NCI-H1092 (cell line): ENCODE results near the gene HEATR5A.
"Not testable (repeated sequence)": the region's sequence is repeated elsewhere in the genome, so short reads cannot be mapped to it uniquely, and the experiment has no call there.

Source experiments
- DNase-seq: peaks from one replicate; lab custom pipeline; 2025; lab: John Stamatoyannopoulos, UW

Gene HEATR5A

DNA sequence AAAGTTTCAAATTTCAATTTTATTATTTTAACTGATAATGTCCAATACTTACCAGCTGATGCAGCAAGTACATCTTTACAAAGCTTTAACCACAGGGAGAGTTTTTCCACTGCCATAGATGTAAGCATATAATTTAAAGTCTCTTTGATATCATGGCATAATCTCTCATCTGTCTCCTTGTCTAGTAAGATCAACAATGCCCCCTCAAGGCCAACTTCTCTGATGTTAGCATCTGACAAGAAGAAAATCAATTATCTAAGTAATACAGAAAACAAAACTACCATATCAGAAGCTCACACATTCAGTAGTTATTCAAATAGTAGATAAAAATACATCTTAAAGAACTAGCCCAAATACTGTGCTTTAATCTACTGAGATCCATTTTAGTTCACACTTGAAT, 94.2 kb downstream of the HEATR5A start:
- DNase-seq = no peak

DNA sequence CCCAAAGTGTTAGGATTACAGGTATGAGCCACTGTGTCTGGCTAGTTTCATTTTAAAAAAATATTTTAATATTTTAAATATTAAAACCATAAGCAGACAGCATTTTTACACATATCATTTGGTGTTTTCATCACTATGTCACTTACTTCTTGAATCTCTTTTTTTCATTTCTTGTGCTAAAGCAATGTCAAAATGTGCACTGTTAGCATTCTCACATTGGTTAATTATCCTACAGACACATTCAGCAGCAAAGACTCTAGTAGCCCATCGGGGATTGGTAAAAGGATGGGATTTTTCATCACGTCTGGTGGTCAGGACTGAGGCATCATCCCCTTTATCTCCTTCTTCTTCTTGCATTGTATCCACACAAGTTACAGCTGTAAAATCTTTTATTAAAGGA, 96.9 kb downstream of the HEATR5A start:
- DNase-seq = no peak

DNA sequence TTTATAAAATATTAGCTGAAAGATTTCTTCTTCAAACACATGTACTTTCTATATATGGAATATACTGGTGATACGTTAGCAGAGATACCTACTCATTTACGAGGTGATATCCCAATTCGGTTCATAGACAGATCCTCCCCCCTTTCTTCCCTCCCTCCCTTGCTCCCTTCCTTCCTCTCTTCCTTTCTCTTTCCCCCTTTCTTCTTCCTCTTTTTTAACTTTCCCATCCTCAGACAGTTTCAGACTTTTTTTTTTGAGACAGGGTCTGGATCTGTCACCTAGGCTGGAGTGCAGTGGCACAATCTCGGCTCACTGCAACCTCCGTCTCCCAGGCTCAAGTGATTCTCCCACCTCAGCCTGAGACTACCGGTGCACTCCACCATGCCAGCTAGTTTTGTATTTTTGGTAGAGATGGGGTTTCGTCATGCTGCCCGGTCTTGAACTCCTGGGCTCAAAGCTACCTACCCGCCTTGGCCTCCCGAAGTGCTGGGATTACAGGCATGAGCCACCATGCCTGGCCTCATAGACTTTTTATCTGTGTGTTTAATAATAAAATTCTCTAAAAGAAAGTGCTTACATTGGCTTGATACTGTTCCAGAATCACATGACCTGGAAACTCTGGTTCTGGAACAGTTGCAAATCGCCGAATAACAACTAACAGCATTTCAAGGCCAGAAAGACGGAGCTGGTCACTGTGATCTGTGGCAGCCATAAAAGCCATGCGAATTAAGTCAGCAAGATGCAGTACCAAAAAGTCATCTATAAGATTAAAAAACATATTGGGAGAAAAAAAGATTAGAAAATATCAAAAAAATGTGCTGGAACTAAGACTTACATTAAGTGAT, 99.2 kb downstream of the HEATR5A start:
- no peak for DNase-seq

DNA sequence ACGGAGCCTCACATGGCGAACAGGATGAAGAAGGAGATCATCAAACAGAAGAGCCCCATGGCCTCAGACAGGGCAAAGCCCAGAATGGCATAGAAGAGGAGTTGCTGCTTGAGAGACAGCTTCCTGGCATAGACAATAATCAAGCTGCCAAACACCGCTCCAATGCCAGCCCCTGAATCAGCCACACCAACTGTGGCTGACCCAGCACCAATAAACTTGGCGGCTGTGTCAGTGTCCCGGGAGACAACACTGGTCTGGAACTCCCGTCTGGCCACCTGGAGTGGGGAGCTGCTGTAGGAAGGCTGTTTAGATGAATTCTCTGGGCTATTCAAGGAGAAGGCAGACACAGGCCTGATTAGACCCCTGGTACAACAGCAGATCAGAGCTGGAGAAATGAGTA, 100.1 kb downstream of the HEATR5A start:
- no peak for DNase-seq

DNA sequence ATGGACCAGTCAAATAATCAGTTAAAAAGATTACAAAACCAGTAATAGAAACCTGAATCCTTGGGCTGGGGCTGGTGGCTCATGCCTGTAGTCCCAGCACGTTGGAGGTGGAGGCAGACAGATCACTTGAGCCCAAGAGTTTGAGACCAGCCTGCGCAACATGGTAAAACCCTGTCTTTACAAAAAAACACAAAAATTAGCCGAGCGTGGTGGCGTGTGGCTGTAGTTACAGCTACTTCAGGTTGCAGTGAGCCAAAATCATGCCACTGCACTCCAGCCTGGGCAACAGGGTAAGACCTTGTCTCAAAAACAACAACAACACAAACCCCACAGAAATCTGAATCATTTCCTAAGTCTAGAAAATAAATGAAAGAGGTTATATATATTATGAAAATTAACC, 100.6 kb downstream of the HEATR5A start:
- no peak for DNase-seq

DNA sequence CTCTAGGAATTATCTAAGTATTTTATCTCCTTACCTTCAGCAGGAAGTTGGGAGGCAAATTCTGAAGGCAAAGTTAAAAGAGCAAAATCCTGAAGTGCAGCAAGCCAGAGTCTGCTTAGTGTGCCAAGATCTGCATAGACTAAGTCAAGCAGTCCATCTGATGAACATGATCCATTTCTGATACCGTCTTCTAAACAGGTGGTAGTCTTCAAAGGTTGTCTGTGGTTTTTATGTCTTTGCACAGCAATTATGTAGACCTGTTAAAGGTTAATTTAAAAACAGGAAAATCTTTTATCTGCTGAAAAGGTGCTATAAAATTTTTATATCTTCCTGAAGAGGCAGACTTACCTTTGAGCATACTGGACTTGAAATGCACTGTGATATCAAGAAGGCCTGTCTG, 107.4 kb downstream of the HEATR5A start:
- DNase-seq = no peak

DNA sequence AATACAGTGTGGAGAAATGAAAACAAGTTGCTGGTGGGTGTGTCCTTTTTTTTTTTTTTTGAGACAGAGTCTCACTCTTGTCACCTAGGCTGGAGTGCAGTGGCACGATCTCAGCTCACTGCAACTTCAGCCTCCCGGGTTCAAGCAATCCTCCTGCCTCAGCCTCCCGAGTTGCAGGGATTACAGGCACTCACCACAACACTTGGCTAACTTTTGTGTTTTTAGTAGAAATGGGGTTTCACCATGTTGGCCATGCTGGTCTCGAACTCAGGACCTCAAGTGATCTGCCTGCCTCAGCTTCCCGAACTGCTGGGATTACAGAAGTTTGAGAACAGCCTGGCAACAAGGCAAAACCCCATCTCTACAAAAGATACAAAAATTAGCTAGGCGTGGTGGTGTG, 108.0 kb downstream of the HEATR5A start:
- DNase-seq = not testable (repeated sequence)

DNA sequence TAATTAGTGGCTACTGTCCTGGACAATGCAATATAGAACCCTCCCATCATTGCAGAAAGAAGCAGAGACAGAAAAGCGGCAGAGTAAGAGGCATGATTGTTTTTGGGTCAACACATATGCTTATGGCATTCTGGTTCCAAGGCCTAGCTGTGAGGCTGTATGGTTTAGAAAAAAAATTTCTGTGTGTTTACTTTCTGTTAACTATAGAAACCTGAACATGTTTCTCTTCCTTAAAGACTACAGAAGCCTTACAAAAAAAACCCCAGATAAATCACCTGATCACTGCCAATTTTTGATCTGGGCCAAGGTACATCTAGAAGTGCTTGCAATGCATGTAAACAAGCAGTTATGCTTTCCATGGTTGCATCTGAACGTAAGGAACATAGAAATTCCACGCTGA, 112.7 kb downstream of the HEATR5A start:
- no peak for DNase-seq

DNA sequence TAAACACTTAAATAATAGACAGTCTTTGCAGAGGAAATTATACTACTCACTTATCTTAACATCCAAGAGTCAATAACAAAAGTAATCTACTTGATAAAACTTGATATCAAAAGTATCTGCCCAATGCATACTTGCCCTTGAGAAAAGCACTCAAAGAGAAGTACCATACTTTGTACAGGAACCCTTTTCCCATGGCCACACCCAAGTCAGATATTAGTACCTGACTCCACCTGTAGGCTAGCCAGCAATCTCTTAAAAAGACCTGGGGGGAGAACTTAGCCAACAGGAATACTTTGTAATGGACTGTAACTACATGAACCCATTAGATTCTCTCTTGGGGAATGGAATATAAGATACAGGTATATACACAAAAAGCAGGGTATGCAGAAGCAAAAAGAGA, 113.2 kb downstream of the HEATR5A start:
- DNase-seq = no peak

DNA sequence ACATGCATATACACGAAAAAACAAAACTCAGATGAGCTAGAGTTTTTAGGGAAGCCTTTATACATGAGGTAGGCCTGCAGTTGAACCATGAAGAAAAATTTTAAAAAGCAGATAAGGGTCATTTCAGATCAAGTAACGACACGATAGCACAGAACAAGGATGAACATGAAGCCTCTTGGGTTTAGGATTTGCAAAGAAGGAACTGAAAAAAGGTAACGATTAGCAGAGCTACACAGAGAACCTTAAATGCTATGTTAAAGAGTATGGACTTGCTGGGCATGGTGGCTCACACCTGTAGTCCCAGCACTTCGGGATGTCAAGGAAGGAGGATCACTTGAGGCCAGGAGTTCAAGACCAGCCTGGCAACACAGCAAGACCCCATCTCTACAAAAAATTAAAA, 116.7 kb downstream of the HEATR5A start:
- DNase-seq = no peak

DNA sequence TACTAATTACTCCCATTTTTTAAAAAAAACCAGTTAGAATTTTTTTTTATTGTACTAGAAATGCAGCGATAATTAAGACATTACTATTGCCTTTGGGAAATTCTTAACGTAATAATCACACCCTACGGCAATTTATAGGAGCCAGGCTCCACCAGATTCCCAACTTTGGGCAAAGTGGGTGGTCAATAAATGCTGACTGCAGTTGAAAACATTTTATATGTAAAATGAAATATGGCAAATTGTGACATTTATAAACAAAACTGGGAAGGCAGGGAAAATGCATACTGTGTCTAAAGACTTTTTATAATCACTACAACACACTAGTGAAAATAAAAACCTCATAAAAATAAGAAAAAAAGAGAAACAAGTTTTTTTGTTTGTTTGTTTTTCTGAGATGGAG, 119.5 kb downstream of the HEATR5A start:
- DNase-seq = no peak

DNA sequence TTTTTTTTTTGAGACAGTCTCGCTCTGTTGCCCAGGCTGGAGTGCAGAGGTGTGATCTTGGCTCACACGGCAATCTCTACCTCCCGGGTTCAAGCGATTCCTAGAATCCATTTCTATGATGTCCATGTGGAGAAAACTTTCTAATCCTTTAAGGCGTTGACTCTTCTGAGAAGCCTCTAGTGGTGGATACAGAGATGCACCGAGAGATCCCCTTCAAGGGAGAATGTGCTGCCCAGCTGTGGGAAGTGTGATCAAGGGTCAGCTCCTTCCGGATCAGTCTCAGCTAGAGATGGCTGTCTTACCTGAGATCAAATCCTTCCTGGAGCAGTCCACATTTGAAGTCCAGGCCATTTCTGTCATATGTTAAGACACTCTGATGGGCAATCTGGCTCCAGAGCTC, 120.1 kb downstream of the HEATR5A start:
- DNase-seq = no peak

DNA sequence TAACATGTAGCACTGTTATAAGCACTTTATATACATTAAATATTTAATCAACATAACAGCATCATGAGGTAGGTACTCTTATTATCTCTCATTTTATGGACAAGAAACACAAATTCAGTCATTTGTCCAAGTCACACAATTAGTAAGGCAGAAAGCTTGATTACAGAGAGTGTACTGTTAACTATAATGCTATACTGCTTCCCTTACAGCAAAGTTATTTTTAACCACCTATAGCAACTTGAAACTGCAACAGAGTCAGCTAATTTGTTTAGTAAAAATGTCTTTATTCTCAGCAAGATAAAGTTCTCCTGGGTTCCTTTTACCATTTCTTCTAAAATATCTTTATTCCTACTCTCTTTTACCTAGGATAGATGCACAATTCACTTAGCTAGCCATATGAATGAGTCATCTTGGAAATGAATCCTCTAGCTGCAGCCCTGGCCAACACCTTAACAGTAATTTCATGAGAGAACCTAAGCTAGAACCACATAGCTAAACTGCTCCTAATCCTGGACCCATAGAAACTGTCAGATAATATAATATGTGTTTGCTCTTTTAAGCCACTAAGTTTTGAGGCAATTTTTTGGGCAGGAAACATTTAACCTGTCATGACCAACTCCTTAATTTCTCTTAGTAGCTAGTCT, 122.5 kb downstream of the HEATR5A start:
- DNase-seq = no peak

DNA sequence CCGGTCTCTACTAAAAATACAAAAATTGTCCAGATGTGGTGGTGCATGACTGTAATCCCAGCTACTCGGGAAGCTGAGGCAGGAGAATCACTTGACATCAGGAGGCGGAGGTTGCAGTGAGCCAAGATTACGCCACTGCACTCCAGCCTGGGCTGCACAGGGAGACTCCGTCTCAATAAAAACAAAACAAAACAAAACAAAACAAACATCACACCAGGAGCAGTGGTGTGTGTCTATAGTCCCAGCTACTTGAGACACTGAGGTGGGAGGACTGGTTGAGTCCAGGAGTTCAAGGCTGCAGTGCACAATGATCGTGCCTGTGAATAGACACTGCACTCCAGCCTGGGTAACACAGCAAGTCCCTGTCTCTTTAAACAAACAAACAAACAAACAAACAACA, 123.2 kb downstream of the HEATR5A start:
- no peak for DNase-seq

DNA sequence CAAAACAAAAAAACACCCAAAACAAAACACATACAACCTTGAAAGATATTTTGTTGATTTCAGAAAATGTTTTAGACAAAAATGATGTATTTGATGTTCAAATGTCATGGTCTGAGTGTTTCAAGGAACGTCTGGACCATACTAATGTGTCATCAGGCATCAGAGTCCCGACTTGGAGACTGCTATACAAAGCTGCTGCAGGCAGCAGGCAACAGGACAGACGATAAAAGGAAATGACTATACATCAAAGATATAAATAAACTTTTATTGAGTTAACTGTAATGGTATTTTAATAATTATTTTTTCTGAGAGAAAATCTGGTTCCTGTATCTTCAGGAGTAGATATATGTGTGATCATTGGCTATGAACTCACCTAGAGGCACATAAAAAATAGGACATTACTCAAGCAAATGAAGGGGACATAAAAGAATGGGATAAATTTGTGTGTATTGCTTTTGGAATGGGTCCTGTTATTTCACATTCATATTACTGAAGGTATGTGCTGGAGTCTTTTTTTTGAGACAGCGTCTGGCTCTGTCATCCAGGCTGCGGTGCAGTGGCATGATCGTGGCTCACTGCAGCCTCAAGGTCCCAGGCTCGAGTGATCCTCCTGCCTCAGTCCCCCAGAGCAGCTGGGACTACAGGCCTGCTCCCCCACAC, 125.5 kb downstream of the HEATR5A start:
- DNase-seq = no peak

DNA sequence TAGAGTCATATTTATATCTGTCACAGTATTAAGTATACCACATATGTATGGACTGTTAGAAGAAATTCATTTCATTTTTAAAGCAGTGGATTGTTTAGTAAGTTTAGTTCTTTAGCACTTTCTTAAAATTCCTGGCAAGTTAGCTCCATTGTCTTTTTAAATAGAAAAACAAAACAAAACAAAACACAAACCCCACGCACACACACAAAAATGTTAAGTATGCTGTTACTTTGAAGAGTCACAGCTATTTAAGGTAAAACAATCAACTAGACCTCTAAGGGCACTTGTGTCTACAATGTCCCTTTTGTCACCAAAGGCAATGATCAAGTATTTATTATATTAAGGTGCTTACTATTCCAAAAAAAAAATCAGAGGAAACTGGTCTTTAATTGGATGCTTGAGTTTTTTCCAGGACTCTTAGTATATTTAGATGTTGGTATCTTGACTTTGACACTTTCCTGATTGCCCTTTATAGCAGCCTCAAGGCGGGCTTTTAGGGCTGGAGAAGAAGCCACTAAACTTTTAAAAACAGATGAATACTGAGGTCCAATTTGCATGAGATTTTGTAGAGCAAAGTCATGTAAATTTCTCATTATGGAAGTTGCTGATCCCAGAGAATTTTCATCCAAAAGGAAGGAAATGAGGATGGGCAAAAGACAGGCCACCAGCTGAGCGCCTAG, 127.3 kb downstream of the HEATR5A start:
- no peak for DNase-seq

DNA sequence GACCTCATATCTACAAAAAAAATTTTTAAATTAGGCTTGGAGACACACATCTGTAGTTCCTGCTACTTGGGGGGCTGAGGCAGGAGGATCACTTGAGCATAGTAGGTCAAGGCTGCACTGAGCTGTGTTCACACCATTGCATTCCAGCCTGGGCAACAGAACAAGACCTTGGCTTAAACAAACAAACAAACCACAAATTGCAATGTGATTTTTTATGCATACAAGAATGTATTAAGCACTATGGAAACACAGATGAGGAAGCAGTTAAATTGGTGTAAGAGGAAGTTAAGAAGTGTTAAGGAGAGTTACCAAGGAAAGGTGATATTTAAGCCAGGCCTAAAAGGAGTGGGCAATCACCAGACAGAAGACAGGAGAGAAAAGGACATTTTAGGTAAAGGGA, 129.1 kb downstream of the HEATR5A start:
- no peak for DNase-seq

DNA sequence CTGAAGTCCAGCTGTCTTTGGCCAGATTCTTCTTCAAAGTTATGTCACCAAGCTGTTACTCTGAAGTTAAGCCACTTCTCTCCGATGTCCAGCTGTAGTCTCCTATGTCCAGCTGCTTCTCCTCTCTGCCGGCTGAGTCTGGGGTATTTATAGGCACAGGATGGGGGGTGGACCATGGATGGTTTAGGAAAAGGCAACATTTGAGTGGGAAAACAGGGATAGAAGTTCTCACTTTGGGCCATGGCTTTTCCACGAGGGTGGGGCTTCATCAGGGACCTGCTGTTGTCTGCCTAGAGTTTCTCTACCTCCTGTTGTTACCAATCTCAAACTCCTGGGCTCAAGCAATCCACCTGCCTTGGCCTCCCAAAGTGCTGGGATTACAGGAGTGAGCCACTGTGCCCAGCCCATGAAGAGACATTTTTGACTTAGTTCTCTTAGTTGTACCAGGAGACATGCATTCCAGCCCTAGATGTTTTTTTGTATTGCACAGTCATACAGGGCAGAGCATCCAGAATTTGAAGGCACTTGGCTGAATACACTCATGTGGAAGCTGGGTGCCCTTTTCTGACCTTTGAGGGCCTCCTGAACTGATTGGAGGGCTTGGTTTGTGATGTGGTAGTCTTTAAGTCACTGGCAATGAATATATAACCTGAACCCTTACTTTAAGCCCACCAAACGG, 132.9 kb downstream of the HEATR5A start:
- no peak for DNase-seq

DNA sequence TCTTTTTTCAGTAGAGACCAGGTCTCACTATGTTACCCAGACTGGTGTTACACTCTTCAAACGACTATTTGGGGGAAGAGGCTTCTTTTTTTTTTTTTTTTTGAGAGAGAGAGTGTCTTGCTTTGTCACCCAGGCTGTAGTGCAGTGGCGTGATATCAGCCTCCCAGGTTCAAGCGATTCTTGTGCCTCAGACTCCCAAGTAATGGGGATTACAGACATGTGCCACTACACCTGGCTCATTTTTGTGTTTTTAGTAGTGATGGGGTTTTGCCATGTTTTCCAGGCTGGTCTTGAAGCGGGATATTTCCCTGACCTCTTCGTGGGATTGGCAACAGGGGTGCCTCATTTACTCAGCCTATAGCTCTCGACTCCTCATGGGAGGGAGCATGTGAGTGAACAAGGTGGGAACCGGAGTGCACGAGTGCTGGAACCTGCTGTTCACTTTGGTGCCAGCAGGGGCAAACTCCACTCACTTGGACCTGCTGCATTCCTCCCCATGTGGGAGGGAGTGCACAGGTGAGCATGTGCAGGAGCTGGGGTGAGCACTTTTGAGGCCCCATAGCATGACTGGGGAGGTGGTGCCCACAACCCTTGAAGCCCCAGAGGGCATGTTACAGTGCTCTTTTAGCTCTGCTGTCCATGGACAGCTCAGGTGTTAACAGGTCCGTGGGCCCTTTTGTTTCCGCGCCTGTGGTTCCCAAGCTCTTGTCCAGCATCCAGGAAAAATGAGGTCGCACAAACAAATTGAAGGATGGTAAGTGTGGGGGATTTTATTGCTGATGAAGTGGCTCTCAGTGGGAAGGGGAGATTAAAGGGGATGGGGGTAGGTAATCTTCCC, 133.7 kb downstream of the HEATR5A start:
- no peak for DNase-seq

DNA sequence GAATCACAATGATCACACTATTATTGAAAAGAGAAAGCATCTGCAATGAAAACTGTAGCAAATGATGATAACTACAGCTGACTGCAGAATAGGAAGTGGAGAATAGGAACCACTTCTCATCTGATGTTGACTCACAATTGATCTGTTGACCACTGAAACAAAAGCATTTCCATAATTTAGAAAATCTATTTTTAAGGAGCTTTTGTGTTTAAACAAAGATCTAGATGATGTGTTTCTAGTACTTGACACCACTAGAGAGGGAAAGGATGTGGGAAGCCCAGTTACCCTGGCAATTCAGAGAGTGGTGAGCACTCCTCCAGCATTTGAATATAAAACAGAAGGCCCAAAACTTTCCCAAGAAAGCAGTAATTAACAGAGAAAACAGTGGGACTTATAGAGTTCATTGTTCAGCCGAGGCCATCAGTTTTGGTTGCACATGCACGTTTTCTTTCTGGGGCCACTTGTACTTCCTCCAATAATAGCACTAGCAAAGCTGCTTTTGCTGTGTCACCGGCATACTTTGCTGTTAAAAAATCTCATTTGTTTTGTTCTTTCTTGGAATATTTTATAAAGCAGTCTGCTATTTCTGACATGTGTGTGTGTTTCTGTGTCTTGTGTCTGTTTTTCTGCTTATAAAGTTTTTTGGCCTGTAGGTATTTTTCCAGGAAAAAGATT, 136.6 kb downstream of the HEATR5A start:
- no peak for DNase-seq

DNA sequence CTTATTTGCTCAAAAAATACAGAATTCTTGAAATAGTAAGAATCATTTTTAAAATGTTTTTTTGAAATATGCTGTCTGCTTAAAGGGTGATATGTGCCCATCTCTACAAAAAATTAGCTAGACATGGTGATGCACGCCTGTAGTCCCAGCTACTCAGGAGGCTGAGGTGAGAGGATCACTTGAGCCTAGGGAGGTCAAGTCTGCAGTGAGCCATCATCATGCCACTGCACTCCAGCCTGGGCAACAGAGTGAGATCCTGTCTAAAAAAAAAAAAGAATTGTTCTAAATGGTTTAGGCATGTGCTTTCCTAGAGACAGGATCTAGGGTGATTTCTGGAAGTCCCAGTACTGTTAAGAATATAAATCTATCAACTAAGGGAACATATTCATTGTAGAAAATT, 137.2 kb downstream of the HEATR5A start:
- no peak for DNase-seq
